IPS DF 4.7 (cell line): ENCODE results near the gene FBLN5.

ENCODE experiments used
- DNase-seq: peaks from one replicate; pipeline ENCODE4 v3.0.0-alpha.2; 2013; ENCODE audit warnings: low spot score; ENCODE audit errors: extremely low read depth

Gene FBLN5

DNA sequence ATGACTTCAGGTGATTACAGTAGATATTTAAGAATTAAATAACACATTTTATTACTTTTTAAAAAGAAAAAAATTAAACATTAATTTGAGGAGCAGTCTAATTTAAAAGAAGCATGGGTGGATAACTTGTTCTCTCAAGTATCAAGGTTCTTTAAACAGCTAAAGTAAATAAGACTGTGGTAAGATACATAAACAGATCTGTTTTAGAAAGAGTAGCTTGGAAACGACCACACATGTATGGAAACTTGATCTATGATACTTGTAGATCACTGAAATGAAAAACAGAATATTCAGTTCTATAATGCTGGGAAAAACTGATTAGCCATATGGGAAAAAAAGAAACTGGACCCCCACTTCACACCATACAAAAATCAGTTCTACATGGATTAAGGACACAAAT, 116.2 kb downstream of the FBLN5 start:
- DNase-seq: no peak

DNA sequence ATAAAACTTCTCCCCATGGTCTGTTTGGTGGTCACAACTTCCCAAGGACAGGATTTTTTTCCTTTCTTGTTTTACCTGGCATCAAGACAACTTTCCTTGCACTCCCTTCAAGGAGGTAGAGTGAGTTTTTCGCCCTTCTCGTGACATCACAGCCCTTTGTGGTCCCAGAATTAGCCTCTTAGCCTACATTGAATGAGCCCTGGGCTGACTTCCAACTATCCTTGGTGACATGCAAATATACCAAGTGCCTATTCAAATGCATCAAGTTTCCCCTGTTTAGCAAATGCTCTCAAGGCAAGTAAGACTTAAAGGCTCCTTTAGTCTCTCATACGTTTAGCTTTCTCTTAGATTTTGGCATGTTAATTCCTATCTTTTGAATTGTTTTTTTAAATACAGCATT, 116.7 kb downstream of the FBLN5 start:
- peak; percentile 60 for DNase-seq

DNA sequence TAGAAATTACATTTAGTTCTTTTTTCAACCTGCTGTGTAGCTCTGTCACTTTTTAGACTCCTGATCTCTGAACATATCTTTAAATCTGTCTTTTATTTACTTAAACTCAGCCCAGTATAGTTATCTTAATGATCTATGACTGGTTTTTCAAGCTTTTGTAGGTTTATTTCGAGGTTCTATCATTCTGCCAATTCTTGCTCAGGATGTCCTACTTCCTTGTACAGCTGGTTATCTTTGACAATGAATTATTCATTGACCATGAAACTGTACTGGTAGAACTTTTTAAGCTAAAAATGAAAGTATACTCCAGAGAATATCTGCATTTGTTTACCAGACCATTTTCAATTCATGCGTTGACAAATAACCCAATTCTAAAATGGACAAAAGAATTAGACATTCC, 118.0 kb downstream of the FBLN5 start:
- no peak for DNase-seq

DNA sequence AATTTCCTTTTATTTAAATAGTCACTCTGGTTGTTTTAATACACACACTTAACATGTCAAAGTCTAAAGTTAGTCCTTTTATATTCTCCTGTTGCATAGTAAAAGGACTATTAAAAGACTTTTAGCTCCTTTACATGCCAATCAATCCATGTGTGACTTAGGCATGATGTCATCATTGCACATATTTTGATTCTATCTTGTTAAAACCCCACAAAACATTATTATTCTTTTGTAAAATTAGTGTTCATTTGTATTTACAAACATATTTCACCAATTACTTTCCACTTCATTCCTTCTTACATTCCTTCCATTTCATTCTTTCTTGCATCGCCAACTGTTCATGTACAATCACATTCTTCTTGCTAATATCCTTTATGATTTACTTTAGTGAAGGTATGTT, 119.7 kb downstream of the FBLN5 start:
- DNase-seq: no peak
